CD4-positive, alpha-beta T cell treated with Interferon gamma for 1 hour (primary cell): Measurements from ENCODE around the gene SYT3.

Source experiments
- DNase-seq: peaks from one replicate; pipeline ENCODE4 v3.0.0-alpha.2; 2020

Gene SYT3

GRCh38 chr19:50661766-50662650 is 22.3 kb upstream of the SYT3 start:
- no peak for DNase-seq

DNA sequence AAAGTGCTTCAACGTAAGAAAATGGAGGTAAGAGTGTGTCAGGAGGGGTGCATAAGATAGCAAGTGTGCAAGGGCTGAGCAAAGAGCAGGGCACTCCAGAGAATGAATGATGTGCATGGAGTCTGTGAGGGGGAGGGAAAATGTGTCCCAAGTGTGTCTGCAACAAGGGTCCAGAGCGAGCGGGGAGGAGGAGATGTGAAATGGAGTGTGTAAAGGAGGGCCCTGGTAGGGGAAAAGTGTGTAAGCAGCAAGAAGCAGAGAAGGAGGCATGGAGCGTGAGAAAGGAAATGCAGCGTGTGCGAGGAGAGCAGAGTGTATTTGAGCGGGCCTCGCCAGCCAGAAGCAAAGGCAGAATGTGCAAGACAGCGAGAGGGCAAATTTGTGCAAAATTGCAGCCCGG is 21.3 kb upstream of the SYT3 start:
- DNase-seq, result no peak

GRCh38 chr19:50660088-50660366 is 20.3 kb upstream of the SYT3 start:
- DNase-seq, result no peak

GRCh38 chr19:50659318-50660087 is 19.8 kb upstream of the SYT3 start:
- DNase-seq, result no peak

DNA sequence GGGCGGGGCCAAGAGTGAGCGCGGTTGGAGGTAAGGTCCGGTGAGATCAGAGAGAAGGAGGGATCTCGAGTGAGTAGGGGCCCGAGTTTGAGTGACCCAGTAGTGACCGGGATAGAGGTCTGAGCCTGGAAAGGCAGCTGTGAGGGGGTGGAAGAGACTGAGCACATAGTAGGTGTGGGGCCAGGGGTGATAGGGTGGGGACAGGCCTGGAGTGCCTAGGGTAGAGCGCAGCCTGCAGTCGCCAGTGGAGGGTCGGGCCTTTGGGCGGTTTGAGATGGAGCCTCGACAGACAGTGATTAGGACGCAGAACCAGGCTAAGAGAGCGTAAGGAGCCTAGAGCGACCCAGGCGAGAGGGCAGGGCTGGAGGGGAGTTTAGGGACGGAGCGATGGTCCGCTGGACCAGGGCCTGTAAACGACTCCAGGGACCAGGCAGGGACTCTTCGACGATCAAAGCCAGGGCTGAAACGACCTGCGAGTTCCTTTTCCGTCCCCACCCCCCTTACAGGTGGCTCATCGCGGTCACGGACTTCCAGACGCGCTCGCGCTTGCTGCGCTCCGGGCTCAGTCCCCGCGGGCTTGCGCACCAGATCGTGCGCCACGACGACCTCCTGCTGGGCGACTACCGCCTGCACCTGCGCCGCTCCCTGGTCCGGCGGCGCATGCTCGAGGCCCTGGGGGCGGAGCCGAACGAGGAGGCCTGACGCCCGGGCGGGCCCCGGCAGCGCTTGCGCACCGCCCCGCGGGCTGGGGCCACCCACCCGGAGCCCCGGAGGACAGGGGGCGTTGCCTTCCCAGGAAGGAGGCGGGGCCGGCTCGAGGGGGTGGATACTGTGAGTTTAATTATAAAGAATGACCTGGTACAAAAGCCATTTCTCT is 19.0 kb upstream of the SYT3 start:
- peak; percentile 82 for DNase-seq

GRCh38 chr19:50657712-50658440 is 18.2 kb upstream of the SYT3 start:
- peak; percentile 93 for DNase-seq

GRCh38 chr19:50657222-50657669 is 17.6 kb upstream of the SYT3 start:
- DNase-seq, result no peak

- DNase-seq, result no peak
Observed at GRCh38 chr19:50654882-50655281, 15.2 kb upstream of the SYT3 start.

DNA sequence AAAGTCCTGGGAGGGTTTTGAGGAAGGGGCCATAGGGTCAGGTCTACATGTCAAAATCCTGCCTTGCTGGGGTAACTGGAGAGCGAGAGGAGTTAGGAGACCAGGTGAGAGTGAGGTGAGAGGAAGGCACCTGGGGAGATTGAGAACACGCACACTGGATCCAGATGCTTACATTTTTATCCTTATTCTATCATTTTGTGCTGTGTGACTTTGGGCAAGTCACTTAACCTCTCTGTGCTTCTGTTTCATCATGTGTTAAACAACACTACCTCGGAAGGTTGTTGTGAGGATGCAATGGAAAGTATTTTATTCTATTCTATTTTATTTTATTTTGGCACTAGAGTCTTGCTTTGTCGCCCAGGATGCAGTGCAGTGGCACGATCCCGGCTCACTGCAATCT is 13.0 kb upstream of the SYT3 start:
- DNase-seq, result no peak

DNA sequence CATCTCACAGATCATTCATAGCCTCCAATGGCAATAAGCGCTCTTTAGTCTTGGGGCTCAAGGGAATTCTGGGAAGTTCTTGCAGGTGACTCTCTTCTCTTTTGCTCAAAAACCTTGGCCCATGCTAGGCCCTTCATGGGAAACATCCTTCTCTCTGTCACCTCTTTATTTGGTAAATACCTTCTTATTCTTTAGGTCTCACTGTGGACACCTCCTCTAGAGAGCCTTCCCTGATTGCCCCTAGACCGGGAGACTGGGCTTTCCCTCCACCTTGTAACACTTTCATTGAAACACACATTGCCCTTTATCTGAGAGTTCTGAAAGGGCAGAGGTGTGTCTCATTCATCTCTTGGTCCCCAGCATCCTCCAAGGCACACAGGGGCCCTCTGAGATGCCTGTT is 11.5 kb upstream of the SYT3 start:
- DNase-seq, result no peak

DNA sequence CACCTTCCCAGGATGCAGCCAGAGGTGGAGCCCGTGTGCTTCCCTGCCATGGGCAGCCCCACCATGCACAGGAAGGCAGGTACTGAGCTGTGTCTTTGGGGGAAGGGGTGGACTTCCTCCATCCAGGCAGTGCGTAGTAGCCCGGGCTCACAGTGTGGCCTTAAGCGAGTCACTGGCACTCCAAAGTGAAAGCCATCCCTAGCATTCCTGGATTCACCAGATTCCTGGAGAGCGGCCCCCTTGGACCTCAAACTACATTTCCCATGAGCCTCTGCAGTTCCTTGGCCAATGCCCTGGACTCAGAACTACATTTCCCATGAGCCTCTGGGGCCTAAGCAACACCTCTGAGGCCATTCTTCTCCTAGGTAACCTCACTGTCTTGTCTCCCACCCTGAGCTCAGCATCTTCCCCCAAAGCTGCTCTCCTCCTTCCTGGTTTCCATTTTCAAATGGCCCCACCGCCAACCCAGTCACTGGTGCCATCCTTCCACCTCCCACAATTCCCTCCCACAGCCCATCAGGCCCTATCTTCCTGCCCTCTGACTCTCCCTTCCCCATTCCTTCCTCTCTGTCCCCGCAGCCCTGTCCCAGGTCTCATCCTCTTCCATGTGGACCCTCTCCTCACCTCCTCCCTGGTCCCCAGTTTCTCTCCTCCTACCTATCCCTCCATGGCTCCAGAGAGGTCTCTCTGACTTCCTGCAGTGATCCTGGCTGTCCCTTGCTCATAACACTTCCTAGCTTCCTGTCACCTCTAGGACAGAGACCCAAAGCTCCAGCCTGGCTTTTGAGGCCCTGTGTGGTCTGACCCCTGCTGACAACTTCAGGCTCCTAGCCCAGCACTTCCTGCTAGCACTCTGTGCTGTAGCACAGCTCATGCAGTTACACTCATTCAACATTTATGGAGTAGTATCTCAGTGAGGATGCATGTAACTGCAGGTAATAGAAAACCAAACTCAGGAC is 10.0 kb upstream of the SYT3 start, which contains the start of gene C19orf81:
TSS of gene C19orf81 (plus strand) at position 13 of the 959 bp plus-strand sequence. CDS start at position 13, 0 bp downstream.
- no peak for DNase-seq

DNA sequence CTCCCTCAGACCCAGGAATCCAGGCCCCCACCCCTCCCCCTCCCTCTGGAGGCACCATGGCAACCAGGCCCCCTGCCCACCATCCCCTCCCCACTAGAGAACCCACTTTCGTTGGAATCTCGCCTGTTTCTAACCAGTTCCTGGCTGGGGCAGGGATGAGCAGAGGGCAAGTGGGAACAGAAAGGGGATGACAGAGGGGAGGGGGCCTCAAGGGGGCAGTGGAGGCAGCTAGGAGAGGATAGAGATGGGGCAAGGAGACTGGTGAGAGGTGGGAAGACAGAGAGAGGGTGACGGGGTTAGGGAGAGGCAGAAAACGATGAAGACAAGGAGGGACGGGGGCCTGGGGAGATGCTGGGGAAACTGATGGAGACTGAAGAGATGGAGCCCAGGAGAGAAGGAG is 9.0 kb upstream of the SYT3 start:
- DNase-seq, result no peak

GRCh38 chr19:50647879-50648615 is 8.4 kb upstream of the SYT3 start:
- DNase-seq, result no peak

GRCh38 chr19:50646074-50646807 is 6.6 kb upstream of the SYT3 start:
- DNase-seq, result no peak

GRCh38 chr19:50645107-50645506 is 5.4 kb upstream of the SYT3 start:
- DNase-seq, result no peak

- no peak for DNase-seq
Observed at GRCh38 chr19:50644315-50644915, 4.7 kb upstream of the SYT3 start.

GRCh38 chr19:50640368-50640767 is 687 bp upstream of the SYT3 start:
- DNase-seq, result no peak

- no peak for DNase-seq
Observed at GRCh38 chr19:50638600-50638999, 1.1 kb downstream of the SYT3 start.
